ENCODE results near the gene CRACR2A.

The CRACR2A gene

DNA sequence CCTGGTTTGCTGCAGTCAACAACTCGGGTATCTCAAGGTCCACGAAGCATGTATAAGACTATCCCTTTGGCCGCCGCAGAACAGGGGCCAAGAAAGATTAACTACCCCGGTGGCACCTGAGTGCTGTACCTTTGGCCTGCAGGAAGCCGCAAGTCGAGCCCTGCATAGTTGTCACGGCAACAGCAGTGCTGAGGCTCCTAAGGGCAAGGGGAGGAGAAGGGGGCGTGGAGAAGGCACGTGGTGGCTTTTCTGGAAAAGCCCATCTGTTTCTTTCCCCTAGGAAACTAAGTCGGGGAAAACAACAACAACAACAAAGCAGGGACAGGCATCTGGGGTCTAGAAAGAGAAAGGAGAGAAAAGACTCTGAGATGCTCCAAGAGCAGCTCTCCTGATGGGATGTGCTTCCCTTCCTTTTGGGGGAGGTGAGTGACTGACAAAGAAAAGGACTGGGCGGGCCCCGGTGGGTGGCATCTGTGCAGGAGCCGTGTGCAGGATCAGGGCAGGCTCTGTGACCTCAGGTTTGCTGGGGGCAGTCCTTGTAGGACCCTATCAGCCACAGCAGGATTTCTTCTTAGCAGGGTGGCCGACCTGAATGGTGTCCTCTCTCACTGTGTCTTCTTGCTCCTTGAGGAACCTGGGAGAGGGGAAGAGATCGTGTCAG, 138.0 kb downstream of the CRACR2A start:
- no peak for ATAC-seq

DNA sequence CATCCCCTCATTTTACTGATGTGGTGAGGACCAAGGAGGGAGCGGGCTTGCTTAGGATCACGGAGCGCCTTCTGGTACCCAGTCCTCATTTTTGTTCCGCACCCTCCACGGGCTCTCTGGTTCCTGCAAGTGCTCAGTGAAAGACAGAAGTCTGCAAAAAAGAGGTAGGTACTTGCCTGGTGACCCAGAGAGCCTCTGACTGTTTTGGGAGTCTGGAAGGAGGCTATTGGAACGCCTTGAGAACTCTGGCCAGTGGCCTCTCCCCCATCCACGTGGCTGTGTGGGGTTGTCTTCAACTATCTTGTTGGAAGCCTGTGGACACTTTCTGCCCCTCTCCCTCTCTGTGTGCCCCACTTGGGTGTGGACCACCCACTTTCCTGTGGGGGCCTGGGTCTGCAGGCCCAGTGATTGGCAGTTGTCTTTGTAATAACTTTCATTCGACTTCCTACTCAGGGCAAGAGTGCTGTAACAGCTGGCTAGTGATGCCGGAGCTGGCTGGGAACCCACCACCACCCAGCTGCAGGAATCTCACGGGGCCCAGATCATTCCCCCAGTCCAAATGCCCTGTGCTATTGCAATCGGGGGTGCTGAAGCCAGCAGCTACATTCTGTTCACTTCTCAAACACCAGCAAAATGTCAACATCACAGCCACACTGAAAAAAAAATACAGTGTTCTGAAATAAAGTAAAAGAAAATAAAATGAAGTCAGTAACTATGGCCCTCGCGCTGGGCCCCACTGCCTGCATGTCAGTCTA, 139.1 kb downstream of the CRACR2A start:
- ATAC-seq: no peak

DNA sequence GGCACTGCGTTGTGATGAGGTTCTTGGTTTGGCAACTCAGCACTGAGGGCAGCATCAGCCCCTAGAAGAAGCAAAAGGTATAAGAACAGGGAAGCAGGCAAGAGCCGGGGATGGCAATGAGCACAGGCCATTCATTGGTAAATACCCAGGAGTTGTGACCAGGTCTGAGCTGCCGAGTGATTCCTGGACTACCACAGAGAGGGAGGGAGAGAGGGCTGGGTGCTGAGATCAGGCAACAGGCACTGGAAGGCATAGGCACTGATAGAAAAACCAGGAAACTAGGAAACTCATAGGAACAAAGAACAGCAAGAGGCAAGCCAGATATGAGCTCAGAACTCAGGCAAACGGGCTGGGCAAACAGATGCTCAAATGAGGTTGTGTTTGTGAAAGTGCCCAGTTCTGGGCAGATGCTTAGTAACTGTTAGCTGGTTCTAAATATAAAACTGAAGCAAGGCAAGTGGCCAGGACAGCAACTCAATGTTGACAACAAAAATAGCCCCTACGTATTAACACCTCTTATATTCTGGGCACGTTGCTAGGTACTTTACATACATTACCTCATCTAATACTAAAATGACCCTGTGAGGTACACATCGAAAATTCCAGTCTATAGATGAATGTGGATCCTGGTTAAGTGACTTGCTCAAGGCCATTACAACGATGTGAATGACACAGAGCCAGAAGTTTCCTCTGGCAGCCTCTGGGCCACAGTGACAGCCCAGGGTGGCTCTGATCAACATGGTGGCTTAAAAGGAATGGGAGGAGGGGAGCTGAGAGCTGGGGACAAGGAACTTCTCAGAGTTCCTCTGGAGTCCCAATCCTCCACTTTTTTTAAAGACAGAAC, 140.8 kb downstream of the CRACR2A start:
- no peak for ATAC-seq

DNA sequence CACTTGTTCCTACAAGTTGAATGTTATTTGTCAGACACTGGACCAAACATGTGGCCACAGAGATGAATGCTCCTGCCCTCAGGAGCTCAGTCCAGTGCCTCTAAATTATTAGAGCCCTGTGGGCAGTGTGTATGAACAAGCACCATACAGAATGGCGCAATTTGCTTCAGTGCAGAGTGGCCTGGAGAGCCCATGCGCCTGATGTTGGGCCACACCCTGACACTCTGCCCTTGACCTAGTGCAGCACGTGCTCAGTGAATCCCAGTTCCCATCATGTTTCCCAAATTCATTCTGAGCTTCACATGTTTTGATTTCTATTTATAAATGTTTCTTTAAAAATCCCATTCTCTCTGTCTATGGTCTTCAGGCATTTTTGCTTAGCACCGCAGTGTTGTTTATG, 145.1 kb downstream of the CRACR2A start:
- no peak for ATAC-seq

DNA sequence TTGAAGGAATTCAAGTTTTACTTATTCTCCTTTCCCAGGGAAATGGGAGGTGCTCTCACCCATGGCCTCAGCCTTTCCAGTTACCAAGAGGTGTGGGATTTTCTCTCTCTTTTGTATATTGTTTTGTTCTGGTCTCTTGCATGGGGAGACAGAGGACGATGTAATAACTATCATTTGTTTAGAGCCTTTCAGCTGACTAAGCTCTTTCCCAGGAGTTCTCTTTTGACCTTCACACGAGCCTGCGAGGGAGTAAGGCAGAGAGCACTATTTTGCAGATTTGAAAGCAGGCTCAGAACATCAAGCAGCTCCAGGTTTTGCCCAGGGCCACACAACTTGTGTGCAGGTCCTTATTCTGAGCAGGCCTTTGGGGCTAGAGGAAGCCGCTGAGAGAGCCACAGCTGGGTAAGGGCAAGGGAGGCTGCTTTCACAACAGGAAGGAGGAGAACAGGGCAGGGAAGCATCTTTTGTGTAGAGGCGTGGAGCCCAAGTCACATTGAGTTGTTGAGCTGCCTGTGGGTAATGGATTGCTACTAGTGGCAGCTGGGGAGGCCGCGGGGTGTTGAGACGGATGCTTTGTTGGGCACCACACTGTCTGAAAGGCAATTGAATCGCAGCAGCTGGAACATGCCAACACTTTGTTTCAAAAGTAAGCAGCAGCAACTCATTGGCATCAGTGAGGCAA, 145.7 kb downstream of the CRACR2A start:
- no peak for ATAC-seq

DNA sequence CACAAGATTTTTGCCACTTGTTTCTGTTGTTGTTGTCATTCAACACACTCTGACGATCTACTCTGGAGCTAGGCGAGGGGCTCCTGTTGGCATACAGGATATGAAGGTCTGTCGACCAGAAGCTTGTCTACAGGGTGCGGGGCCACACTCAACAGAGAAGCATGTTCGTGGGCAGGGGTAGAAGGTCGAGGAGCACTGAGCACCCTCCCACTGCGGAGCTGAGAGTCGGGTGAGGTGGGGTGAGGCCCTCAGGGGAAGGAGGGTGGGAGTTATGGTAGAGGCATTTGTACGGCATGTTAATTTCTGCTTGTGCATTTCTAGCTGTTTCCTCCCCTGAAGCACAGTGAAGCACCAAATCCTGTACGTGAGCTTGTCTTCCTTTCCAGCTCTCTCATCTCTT, 146.8 kb downstream of the CRACR2A start:
- ATAC-seq: no peak

DNA sequence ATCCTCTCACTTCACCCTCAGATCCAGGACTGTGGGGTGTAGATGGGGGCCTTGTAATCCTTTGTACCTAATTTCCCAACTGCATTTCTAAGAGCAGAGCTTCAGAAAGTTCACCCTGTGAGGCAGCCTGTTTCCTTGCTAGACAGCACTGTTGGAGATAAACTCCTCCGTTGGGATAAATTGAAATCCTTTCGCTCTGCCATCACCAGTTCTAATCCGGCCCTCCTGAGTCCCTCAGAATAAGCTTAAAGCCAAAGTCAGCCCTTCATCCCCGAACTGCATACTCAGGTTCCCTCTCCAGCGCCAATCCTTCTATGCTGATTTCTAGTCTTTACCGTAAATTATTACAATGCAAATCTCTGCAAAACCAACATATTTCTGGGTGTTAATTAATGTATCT, 147.2 kb downstream of the CRACR2A start:
- ATAC-seq: no peak

DNA sequence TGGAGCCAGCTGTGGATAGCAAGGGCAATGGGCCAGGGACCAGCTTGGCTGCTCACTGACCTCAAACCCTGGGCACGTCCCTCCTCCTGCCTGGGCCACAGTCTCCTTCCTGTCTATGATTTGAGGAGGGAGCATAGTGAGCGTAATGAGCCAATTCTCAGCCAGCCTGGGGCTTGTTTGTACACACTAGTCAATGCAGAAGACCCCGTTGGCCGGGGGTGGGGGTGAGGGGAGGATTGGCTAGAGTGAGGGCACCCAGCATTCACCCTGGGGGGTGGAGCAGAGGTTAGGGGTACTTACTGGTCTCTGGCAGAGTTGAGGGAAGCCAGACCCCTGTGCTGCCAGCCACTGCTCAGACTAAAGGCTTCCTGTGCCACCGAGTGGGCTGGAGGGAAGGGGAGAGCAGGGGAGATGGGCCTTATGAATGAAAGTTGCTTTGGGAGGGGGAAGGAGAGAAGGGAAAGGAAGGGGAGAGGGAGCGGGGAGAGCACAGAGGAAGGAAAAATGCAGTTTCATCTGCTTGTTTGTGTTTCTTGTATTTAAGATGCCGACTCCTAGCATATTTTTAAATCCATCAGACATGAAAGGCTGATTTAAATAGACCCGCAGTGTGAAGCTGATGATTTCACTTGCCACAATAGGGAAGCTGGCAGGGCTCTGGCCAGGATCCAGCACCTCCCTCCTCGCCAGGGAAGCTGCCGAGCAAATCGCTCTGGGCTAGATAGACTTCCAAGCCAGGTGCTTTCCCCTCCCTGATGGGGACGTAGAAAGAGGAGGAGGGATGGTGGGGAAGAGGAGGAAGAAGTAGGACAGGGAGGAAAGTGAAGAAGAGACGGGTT, 147.9 kb downstream of the CRACR2A start:
- ATAC-seq: no peak

DNA sequence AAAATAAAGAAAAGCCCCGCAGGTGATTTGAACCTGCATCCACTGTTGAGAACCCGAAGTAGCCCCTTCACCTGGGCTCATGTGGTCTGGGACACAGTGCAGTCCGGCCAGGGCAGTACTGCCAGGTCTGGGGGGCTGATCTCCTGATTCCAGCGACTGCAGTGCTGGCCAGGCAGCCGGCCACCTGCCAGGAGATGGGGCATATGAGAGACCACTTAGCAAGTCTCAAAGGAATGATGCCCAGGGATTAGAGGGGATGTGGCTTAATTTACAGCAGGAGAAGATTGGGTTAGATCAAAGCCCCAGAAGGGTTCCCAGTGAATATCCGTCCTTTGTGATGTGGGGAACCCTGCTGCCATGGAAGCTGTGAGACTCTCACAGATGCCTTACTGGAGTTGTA, 148.6 kb downstream of the CRACR2A start:
- ATAC-seq: no peak

DNA sequence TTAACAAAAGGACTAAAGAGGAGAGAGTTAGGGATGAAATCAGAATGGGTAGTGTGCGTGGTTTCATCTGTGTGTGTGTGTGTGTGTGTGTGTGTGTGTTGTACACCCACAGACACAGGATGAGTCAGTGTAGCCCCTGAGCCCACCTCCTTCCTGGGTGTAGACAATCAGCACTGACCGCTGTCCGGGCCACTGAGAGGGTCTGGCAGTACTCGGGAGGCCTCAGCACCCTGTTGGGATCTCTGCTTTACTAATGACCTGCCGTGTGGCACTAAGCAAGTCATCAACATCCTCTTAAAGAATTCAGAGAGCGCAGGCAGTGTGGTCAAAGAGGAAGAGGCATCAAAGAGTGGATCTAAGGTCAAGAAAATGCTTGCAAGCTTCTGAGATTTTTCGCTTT, 149.3 kb downstream of the CRACR2A start:
- no peak for ATAC-seq

DNA sequence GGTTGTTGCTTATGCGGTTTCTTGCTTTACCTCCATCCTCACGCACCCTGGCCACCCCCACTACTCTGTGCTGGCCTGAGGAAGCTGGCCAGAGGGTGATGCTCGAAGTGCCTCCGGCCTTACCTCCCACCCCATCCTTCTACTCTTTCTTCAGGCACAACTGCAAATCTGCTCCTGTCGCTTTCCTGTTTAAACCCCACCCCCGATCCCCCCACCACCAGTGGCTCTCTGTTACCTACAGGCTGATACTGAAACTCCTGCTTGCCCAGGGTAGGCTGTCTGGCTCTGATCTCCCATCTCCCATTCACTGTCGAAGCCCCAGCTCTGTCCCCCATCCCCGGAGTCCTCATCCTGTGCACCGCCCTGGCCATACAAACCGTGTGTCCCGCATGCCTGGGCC, 150.4 kb downstream of the CRACR2A start:
- ATAC-seq: no peak

DNA sequence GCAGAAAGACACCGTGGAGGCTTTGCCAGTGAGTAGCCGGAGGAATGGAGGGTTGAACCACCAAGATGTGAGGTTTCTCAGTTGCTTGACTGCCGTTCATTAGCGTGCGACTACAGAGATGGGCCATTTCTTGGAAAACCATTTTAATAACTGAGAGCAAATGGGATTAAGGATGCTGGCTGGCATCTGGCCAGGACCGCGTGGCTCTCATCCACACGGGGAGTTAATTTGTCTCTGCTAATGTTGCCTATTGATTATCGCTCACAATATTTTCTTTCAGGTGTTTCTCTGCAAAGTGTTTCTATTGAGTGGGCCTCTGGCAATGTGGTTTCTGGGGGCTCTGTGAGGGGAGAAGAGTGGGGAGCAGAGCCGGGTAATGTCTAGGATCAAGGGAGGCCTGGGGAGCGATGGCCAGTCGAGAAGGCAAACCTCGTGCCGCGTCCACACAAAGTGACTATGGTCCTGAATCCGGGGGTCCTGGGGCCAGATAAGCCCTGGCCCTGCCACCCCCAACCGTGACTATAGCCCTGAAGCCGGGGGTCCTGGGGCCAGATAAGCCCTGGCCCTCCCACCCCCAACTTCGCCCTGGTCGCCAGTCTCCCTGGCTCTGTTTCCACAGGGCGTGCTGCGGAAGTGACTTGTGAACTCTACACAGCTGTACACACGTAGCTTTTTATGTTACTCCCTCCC, 151.3 kb downstream of the CRACR2A start:
- no peak for ATAC-seq

DNA sequence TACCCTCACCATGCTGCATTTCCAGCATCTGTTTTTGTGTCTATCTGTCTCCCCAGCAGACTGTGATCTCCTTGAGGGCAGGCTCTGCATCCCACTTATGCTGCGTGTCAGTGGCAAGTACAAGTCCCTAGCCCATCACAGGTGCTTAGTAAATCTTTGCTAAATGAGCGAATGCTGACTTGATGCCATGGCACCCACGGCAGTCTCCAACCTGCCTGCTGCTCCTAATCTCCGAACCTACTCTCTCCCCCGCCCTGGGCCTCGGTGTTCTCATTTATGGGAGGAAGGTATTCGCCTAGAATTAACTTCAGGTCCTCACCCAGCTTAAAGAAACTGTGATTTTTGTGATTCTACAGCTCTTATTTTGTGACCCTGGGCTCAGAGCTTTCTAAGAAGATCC, 152.0 kb downstream of the CRACR2A start:
- ATAC-seq: no peak

DNA sequence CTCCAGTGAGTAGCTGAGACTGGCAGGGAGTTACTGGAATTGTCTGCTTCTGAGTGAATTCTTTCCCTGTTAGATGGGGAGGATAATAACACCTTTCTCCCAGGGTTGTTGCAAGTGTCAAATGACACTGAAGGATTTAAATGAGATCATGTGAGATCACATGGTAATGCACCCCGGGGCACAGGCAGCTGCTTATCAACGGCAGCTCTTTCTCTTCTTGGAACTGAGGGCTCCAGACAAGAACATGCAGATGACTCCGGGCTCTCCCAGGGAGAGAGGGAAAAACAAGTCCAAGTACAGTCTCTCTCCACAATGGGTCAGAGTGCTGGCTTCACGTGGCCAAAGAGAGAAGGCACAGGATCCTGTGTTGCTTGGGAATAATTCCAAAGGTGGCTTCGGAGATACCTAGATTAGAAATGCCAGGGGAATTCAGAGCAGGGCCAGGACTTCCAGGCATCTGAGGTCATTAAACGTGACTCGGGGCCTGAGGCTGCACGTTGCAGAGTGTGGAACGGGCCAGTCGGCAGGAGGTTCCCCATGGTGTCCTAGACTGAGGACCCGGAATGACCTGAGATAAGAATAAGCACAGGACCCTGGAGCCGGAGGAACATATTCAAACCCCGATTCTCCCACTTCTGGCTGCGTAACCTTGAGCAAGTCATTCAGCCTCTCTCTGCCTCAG, 152.7 kb downstream of the CRACR2A start:
- ATAC-seq: no peak

DNA sequence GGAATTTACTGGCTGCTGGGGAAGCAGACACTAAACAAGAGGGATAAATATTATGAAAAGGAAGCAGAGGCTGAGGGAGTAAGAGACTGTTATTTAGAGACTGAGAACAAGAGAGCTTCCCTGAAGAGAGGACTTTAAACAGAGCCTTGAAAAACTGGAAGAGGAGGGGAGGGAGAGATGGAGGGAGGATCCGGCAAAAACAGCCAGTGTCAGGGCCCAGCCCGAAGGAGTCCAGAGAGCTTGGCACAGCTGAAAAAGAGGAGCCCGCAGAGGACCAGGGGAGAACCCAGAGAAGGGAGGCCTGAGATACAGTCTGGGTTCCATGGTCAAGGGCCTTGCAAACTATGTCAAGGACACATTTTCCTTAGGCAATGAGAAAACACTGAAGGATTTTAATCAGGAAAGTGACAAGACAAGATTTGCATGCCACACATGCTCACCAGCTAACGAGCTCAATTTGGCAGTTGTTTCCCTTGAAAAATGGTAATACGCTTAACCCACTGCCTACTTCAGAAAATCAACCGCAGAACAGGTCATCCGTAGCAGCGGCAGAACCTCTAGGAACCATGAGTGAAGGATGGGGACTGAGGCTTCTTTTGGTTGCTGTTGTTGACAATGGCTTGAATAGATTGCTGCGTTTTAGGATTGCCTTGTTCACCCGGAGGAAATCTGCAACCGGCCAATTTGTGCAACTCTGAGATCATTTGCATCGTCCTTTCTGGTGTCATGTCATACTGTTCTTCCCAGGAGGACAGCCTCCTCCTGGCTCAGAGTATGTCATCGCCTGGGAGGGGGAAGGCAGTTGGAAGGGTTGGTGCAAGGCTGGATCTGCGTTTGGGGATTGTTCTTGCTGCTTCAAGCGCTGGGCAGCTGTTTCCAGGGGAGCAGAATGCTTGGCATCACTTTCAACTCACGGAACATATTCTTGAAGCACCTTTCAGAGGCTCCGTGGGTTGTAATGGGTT, 153.7 kb downstream of the CRACR2A start:
- ATAC-seq: no peak

DNA sequence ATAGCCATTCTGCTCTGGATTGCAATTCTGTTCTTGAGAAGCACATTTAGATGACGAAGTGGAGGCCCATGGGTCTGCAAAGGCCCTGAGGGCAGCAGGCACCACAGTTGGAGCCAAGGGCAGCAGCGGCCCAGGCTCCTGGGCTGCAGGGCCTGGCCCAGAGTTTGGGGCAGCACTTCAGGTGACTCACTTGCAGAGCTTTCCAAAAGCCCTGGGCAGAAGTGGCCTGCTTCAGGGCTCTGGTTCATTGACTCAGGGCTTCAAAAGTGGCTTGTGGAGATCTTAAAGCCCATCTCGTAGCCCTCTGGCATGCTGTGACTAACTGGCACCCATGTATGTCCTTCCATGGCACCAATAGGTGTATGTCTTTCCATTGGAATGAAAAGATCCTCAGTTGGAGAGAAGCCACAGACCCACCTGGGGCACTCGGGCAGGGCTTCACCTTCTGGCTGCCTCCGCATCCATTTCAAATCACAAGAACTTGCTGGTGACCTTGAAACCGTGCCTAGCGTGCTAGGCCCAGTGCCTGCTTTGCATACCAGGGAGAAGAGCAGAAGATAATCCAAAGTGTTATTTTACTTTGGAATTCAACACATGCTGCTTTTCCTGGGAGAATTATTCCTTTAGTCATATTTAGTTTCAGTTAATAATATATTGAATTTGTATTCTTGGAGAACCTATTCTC, 155.2 kb downstream of the CRACR2A start:
- ATAC-seq: no peak

DNA sequence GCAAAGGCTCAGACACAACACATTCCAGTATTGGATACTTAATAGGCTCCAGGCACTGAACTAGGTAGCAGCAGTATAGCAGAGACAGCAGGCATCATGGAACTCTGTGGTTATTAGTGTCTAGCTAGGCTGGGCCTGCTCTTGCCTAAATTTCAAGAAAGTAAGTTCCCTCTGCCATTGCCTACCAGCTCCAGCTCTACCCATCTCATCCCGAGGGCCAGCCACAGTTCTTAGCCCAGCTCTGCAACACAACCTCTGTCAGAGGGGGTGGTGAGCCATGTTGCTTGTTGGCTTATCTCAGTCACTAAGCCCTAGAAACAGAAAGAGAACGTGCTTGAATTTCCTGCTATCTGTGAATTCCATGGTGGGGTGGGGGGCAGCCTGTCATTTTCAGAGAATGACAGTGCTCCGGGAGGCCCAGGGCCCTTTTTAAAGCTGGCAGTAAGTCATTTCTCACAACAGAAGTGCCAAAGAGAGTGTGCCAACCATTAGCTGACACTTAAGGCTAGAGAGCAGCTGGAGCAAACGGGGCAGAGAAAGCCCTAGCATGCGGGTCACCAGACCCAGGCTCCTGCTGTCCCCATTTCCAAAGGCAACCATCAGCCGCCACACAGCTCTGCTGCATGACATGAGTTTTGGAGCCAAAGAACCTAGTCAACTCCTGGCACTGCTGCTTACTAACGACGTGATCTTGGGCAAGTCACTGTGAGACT, 156.1 kb downstream of the CRACR2A start:
- no peak for ATAC-seq

DNA sequence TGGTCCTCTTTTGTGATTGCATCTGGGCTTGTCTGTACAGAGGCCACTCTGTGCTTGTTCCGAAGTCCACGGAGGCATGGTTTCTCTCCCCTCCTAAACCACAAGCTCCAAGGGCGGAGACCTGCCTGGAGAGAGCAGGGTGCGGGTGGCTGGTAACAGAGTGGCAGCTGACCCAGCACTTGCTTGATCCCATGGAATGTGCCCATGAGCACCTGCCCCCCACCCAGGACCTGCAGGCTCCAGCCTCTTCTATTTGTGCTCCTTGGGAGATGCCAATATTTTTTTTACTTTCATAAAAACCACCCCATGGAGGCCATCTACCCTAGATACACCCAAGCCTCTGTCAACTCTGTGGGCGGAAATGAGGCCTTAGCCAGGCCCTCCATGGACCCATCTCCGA, 157.2 kb downstream of the CRACR2A start:
- no peak for ATAC-seq

Data from activated CD4-positive, CD25-positive, alpha-beta regulatory T cell treated with anti-CD3 and anti-CD28 coated beads, Interleukin-2, amount 50 U/mL, for 24 hours (primary cell).